DOHH2 (cell line): ENCODE measurements around the gene RELN.

ENCODE experiments used
- H3F3A ChIP-seq: fragments of 200-600 bp; sonication (generic), shearing (Covaris generic); 2 replicates; pipeline ENCODE4 v1.6.0; 2016; ENCODE audit warnings: antibody characterized with exemption, mild to moderate bottlenecking; ENCODE audit not compliant: control insufficient read depth, insufficient read depth
- H3K27ac ChIP-seq: fragments of 200-600 bp; sonication (generic); 2 replicates; pipeline ENCODE4 v1.5.1; 2014; ENCODE audit warnings: low read depth, mild to moderate bottlenecking, low read length, moderate library complexity
- H3K27me3 ChIP-seq: fragments of 200-600 bp; sonication (generic); 2 replicates; pipeline ENCODE4 v1.6.1; 2014; ENCODE audit warnings: mild to moderate bottlenecking, low read length, mixed read lengths; ENCODE audit not compliant: control insufficient read depth
- H3K36me3 ChIP-seq: fragments of 200-600 bp; sonication (generic); 2 replicates; pipeline ENCODE4 v1.6.1; 2014; ENCODE audit warnings: mild to moderate bottlenecking, low read length, moderate library complexity, mixed read lengths; ENCODE audit not compliant: control insufficient read depth
- H3K4me1 ChIP-seq: fragments of 200-600 bp; sonication (generic); 2 replicates; pipeline ENCODE4 v1.6.1; 2014; ENCODE audit warnings: mild to moderate bottlenecking, low read length, mixed read lengths; ENCODE audit not compliant: control insufficient read depth
- H3K4me2 ChIP-seq: fragments of 200-600 bp; sonication (generic); 2 replicates; pipeline ENCODE4 v1.6.0; 2014; ENCODE audit warnings: mild to moderate bottlenecking, low read length, moderate library complexity
- H3K4me3 ChIP-seq: fragments of 200-600 bp; sonication (generic); 2 replicates; pipeline ENCODE4 v1.5.1; 2014; ENCODE audit warnings: mild to moderate bottlenecking, low read length, mixed read lengths
- H3K79me2 ChIP-seq: fragments of 200-600 bp; sonication (generic); 2 replicates; pipeline ENCODE4 v1.6.1; 2014; ENCODE audit warnings: mild to moderate bottlenecking, low read length, mixed read lengths; ENCODE audit not compliant: control insufficient read depth
- H3K9me2 ChIP-seq: fragments of 200-600 bp; sonication (generic); replicated peaks from 2 replicates; pipeline ENCODE4 v1.6.1; 2014; ENCODE audit warnings: mild to moderate bottlenecking, low read length, mixed read lengths; ENCODE audit not compliant: control insufficient read depth
- H3K9me3 ChIP-seq: fragments of 200-600 bp; sonication (generic); 2 replicates; pipeline ENCODE4 v1.6.1; 2014; ENCODE audit warnings: antibody characterized with exemption, low read length, mixed read lengths; ENCODE audit not compliant: control insufficient read depth, insufficient read depth
- H4K20me1 ChIP-seq: fragments of 200-600 bp; sonication (generic); 2 replicates; pipeline ENCODE4 v1.6.0; 2014; ENCODE audit warnings: low read depth, mild to moderate bottlenecking, antibody characterized with exemption, low read length, moderate library complexity; ENCODE audit not compliant: control insufficient read depth, insufficient read depth
- EZH2phosphoT487 ChIP-seq: fragments of 200-600 bp; sonication (generic); IDR thresholded peaks from 2 replicates; pipeline ENCODE4 v1.6.1; 2017; ENCODE audit warnings: borderline replicate concordance, mild to moderate bottlenecking, antibody characterized with exemption, low read length, moderate library complexity, mixed read lengths
- TF ChIP-seq, protein P1 (sequence below): fragments of 200-600 bp; sonication (generic); IDR thresholded peaks from one replicate; pipeline ENCODE4 v1.5.1; 2014; ENCODE audit warnings: antibody characterized with exemption, mild to moderate bottlenecking, low read depth, low read length; ENCODE audit not compliant: poor library complexity, severe bottlenecking

The RELN gene

DNA sequence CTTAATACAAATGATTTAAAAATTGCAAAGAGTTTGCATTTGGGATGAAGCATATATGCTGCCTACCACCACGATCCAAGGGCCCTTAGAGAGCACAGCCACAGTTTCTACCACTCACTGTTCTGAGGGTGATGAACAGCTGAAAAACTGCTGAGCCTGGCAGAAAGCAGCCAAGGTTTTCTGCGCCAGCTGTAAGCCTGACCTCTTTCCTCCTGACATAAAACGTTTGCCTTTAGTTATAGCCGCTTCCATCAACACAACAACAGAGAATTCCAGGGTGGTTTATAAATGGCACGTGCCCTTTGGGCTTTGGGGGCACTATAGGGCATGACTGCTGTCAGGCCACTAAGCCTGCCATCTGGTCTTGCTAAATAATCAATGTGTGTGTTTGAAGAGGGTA is 222.8 kb downstream of the RELN start:
- H4K20me1 ChIP-seq, result no peaks in the 10 kb centered on the region
- H3K27ac ChIP-seq, result no peak overlapping the region
- H3F3A ChIP-seq, result no peaks in the 10 kb centered on the region
- no peaks in the 10 kb centered on the region for H3K4me1 ChIP-seq
- H3K9me3 ChIP-seq, result no peaks in the 10 kb centered on the region
- H3K79me2 ChIP-seq, result no peaks in the 10 kb centered on the region
- H3K4me2 ChIP-seq, result no peak overlapping the region
- H3K27me3 ChIP-seq, result peaks cover 4% of the 10 kb centered on the region; the same call in 1 of the 2 replicates
- no peak overlapping the region for H3K4me3 ChIP-seq
- H3K9me2 ChIP-seq, result no peaks in the 10 kb centered on the region
- no peaks in the 10 kb centered on the region for H3K36me3 ChIP-seq
- no peak for TF ChIP-seq EZH2phosphoT487
- TF ChIP-seq, protein P1, sequence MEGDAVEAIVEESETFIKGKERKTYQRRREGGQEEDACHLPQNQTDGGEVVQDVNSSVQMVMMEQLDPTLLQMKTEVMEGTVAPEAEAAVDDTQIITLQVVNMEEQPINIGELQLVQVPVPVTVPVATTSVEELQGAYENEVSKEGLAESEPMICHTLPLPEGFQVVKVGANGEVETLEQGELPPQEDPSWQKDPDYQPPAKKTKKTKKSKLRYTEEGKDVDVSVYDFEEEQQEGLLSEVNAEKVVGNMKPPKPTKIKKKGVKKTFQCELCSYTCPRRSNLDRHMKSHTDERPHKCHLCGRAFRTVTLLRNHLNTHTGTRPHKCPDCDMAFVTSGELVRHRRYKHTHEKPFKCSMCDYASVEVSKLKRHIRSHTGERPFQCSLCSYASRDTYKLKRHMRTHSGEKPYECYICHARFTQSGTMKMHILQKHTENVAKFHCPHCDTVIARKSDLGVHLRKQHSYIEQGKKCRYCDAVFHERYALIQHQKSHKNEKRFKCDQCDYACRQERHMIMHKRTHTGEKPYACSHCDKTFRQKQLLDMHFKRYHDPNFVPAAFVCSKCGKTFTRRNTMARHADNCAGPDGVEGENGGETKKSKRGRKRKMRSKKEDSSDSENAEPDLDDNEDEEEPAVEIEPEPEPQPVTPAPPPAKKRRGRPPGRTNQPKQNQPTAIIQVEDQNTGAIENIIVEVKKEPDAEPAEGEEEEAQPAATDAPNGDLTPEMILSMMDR, result no peak

DNA sequence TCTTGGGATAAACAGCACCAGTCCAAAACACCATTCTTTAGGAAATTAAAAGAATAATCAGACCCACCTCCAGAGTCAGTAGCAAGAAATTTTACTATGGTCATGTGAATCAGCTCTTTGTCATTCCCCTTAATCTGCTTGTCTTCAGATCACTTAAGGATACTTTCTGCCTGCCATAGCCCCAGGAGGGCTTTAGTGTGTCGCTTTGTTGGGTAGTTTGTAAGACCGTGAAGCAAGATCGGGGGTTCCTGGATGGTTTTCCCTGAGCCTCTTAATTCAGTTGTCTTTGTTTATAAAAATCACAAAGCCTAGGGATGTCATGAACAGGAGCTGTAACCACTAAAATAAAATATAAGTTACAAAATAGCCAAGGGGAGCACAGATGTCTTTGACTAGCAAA is 223.6 kb downstream of the RELN start:
- H3K4me3 ChIP-seq, result no peak overlapping the region
- no peak overlapping the region for H3K4me2 ChIP-seq
- TF ChIP-seq, protein P1, result no peak
- TF ChIP-seq EZH2phosphoT487, result no peak
- no peaks in the 10 kb centered on the region for H3K9me3 ChIP-seq
- no peaks in the 10 kb centered on the region for H4K20me1 ChIP-seq
- no peak overlapping the region for H3K27ac ChIP-seq
- H3K36me3 ChIP-seq, result no peaks in the 10 kb centered on the region
- H3K79me2 ChIP-seq, result no peaks in the 10 kb centered on the region
- H3K27me3 ChIP-seq, result peaks cover 4% of the 10 kb centered on the region; the same call in 1 of the 2 replicates
- H3K9me2 ChIP-seq, result no peaks in the 10 kb centered on the region
- H3K4me1 ChIP-seq, result no peaks in the 10 kb centered on the region
- H3F3A ChIP-seq, result no peaks in the 10 kb centered on the region

DNA sequence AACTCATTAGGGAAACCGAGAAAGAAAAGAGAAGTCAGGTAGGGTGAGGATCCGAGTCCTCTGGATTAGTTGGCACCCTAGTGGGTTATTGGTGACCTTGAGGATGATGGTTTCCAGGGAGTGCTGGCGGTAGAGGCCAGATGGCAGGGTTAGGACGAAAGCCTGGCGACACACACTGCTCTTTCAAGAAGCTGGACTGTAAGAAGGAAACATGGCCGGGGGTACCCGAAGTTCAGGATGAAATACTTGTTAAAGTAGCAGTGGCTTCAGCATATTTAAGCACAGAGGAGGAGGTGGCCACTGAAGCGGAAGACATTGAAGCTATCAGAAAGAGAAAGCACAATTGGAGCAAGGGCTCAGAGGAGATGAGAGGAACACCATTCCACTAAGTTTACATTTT is 224.6 kb downstream of the RELN start:
- H3K27ac ChIP-seq, result no peak overlapping the region
- no peak overlapping the region for H3K4me3 ChIP-seq
- no peaks in the 10 kb centered on the region for H3K9me2 ChIP-seq
- H3K27me3 ChIP-seq, result peaks cover 4% of the 10 kb centered on the region; the same call in 1 of the 2 replicates
- no peaks in the 10 kb centered on the region for H3K9me3 ChIP-seq
- H3K36me3 ChIP-seq, result no peaks in the 10 kb centered on the region
- H3K4me1 ChIP-seq, result no peaks in the 10 kb centered on the region
- TF ChIP-seq EZH2phosphoT487, result no peak
- TF ChIP-seq, protein P1, result no peak
- no peaks in the 10 kb centered on the region for H3F3A ChIP-seq
- no peaks in the 10 kb centered on the region for H4K20me1 ChIP-seq
- H3K4me2 ChIP-seq, result no peak overlapping the region
- no peaks in the 10 kb centered on the region for H3K79me2 ChIP-seq

DNA sequence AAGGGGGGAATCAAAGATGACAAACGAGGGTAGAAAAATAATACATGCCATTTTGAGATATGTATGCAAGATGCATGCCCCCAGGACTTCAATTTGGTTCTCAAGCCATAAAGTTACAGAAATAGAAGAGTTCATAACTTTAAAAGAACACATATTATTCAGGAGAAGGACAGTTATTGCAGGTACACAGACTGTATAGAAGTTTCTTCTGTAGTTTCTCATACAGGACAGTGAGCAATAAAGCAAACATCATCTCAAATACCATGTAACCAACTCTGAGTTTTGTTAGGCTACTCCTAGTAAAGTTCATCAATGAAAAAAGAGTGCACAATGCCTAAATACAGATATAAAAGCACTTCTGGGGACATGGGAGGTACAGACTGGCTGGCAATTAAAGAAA is 226.6 kb downstream of the RELN start:
- Histone ChIP-seq H3K4me1 (no peaks in the 10 kb centered on the region), H4K20me1 (no peaks in the 10 kb centered on the region), H3K79me2 (no peaks in the 10 kb centered on the region), H3K4me2 (no peak overlapping the region), H3F3A (no peaks in the 10 kb centered on the region), H3K9me3 (no peaks in the 10 kb centered on the region), H3K27ac (no peak overlapping the region), H3K27me3 (peaks cover 4% of the 10 kb centered on the region; the same call in 1 of the 2 replicates), H3K4me3 (no peak overlapping the region), H3K9me2 (no peaks in the 10 kb centered on the region), H3K36me3 (no peaks in the 10 kb centered on the region)
- TF ChIP-seq, protein P1, result no peak
- TF ChIP-seq EZH2phosphoT487, result no peak
